Measurements from ENCODE around the gene UHRF2. TPM values are rescaled to one million over a fixed set of nuclear protein-coding genes. Genes with fewer than 3 reads are reported as not detected.

The UHRF2 gene
- total and polyA plus RNA-seq, 9 of the 15 experiments (the other 6 are each of a cell fraction or from before 2014, with no cell fraction given), result 5.6 to 39.0 (median 20.1) TPM

GRCh38 chr9:6426117-6426516 is 13.1 kb downstream of the UHRF2 start:
- ChIA-PET POLR2A (interaction anchor here (0.6 to 3.1 kb wide), 3 partner anchors 10 to 1213 kb away, joined by 3 to 18 read pairs (median 5); partner anchors contain the start of gene UHRF2), CTCF (ENCODE audit: low intra/inter-chr PET ratio) (no interaction called here)
- no peaks in the 10 kb centered on the region; the same call in 1 of the 2 replicates for H4K20me1 ChIP-seq (replicated peaks; ENCODE audit: control insufficient read depth, insufficient read depth, low read length)
- ATAC-seq (no peak), FAIRE-seq (no peak), DNase-seq (ENCODE audit: extremely low read depth in 1 of 4, low spot score in 3 of 4) (no peak)
- peaks cover 0 to 5% of the 10 kb centered on the region in 2 experiments; a peak in 3 of 5 replicates for H3K4me1 ChIP-seq (replicated peaks in 1 of 2; ENCODE audit: control insufficient read depth in 2 of 2, insufficient read depth in 2 of 2, low read length in 2 of 2)
- H2AFZ ChIP-seq (ENCODE audit: low read depth, low read length), result no peak overlapping the region
- H3K27me3 ChIP-seq (ENCODE audit: control insufficient read depth in 2 of 2, insufficient read depth in 2 of 2, low read length in 2 of 2), result no peaks in the 10 kb centered on the region
- intact Hi-C loops (cut with micrococcal nuclease), result no loop called here
- H3K9ac ChIP-seq (ENCODE audit: insufficient read depth in 1 of 2, low read depth in 2 of 2, low read length in 2 of 2), result no peak overlapping the region
- no peaks in the 10 kb centered on the region for H3K9me1 ChIP-seq (ENCODE audit: control insufficient read depth, insufficient read depth, low read length)
- H3K36me3 ChIP-seq (ENCODE audit: control insufficient read depth, insufficient read depth, low read length), result peaks cover 22% of the 10 kb centered on the region; the same call in 1 of the 3 replicates
- BruUV-seq (replicated peaks), result no TSS peak
- H3K9me3 ChIP-seq (replicated peaks; ENCODE audit: control insufficient read depth, insufficient read depth, low read depth, low read length), result no peaks in the 10 kb centered on the region
- H3K4me3 ChIP-seq, result no peak overlapping the region
- H3K79me2 ChIP-seq (ENCODE audit: control insufficient read depth, insufficient read depth, low read length), result peaks cover 77% of the 10 kb centered on the region
- WGBS (ENCODE audit: insufficient coverage, low coverage, missing lambda C conversion rate), result 93% methylated on average over 2 of the region's 2 CpGs
- H3K27ac ChIP-seq (ENCODE audit: extremely low read depth, low read depth, low read length), result no peak overlapping the region
- no peak overlapping the region for H3K4me2 ChIP-seq (ENCODE audit: insufficient read depth, low read length)
- in situ Hi-C loops (cut with MboI), result no loop called here
- TF ChIP-seq MAZ (CRISPR knock-in tag; conservative IDR thresholded peaks at IDR 0.05 in 1 of 2, IDR thresholded peaks at IDR 0.05 in 1 of 2) (no peak), KDM1A (IDR thresholded peaks at IDR 0.05) (no peak), HMBOX1 (IDR thresholded peaks at IDR 0.05) (no peak)
